HepG2 (cell line): ENCODE results near the gene SLC22A31. TPM values are rescaled to one million over a fixed set of nuclear protein-coding genes. Genes with fewer than 3 reads are reported as not detected.

ENCODE experiments used
- AGO2 ChIP-seq: fragments of 200-400 bp; formaldehyde crosslinking; optimal IDR thresholded peaks from 2 replicates; pipeline ENCODE3; 2017; ENCODE audit warnings: mild to moderate bottlenecking, low read depth, low read length, moderate library complexity
- GATA4 ChIP-seq: sonication (generic); IDR thresholded peaks from 2 replicates; pipeline ENCODE4 v1.6.1; 2016; ENCODE audit warnings: antibody characterized with exemption, low read depth, borderline replicate concordance
- IRX3 ChIP-seq: sonication (generic); formaldehyde crosslinking; IDR thresholded peaks from 2 replicates; pipeline ENCODE4 v1.8.1; 2023; ENCODE audit warnings: mild to moderate bottlenecking, low read depth, missing genetic modification reagents, borderline replicate concordance
- ISX ChIP-seq: sonication (generic); formaldehyde crosslinking; conservative IDR thresholded peaks from 2 replicates; pipeline ENCODE4 v1.5.0; 2020; ENCODE audit warnings: missing genetic modification reagents
- MYNN ChIP-seq: sonication (generic); formaldehyde crosslinking; IDR thresholded peaks from 2 replicates; pipeline ENCODE4 v1.4.0; 2020; ENCODE audit warnings: mild to moderate bottlenecking, low read depth, missing genetic modification reagents
- NR2F1 ChIP-seq, 2 experiments: fragments of 450-650 bp in 1 of 2; formaldehyde crosslinking in 1 of 2; IDR thresholded peaks; 2 replicates each; pipeline versions ENCODE4 v1.5.0 to v1.6.1; 2016 to 2020; ENCODE audit warnings: mild to moderate bottlenecking in 1 of 2, missing compliant biosample characterization in 1 of 2, missing genetic modification reagents in 1 of 2, moderate library complexity in 1 of 2
- RBFOX2 ChIP-seq: fragments of 200-400 bp; formaldehyde crosslinking; IDR thresholded peaks from 2 replicates; pipeline ENCODE4 v1.6.1; 2017; ENCODE audit warnings: low read depth, mild to moderate bottlenecking, low read length
- SNRNP70 ChIP-seq: fragments of 200-400 bp; formaldehyde crosslinking; IDR thresholded peaks from 2 replicates; pipeline ENCODE4 v1.6.1; 2017; ENCODE audit warnings: mild to moderate bottlenecking, low read depth, low read length, moderate library complexity
- TBL1XR1 ChIP-seq: fragments of 150-350 bp; IDR thresholded peaks from 2 replicates; pipeline ENCODE4 v1.6.1; 2014; ENCODE audit warnings: borderline replicate concordance, low read length; ENCODE audit not compliant: partially characterized antibody
- TOE1 ChIP-seq: sonication (generic); formaldehyde crosslinking; IDR thresholded peaks from 2 replicates; pipeline ENCODE4 v1.4.0; 2020; ENCODE audit warnings: mild to moderate bottlenecking, missing genetic modification reagents
- ZBTB7A ChIP-seq: sonication (generic); formaldehyde crosslinking; IDR thresholded peaks from 2 replicates; pipeline ENCODE4 v1.8.0; 2022; ENCODE audit warnings: mild to moderate bottlenecking, missing genetic modification reagents
- ZEB1 ChIP-seq: IDR thresholded peaks from 2 replicates; pipeline ENCODE4 v1.6.1; 2012; ENCODE audit warnings: mild to moderate bottlenecking, low read depth, inconsistent platforms; ENCODE audit not compliant: insufficient replicate concordance
- ZKSCAN5 ChIP-seq: sonication (generic); formaldehyde crosslinking; IDR thresholded peaks from 2 replicates; pipeline ENCODE4 v1.5.1; 2020; ENCODE audit warnings: mild to moderate bottlenecking, missing genetic modification reagents
- ZNF264 ChIP-seq: sonication (generic); formaldehyde crosslinking; IDR thresholded peaks from 2 replicates; pipeline ENCODE4 v1.4.0; 2020; ENCODE audit warnings: missing genetic modification reagents
- ZNF33B ChIP-seq: sonication (generic); formaldehyde crosslinking; IDR thresholded peaks from 2 replicates; pipeline ENCODE4 v1.5.1; 2020; ENCODE audit warnings: mild to moderate bottlenecking, missing genetic modification reagents
- ZNF720 ChIP-seq: sonication (generic); formaldehyde crosslinking; IDR thresholded peaks from 2 replicates; pipeline ENCODE4 v1.4.0; 2020; ENCODE audit warnings: missing genetic modification reagents
- ZNF724P ChIP-seq: sonication (generic); formaldehyde crosslinking; IDR thresholded peaks from 2 replicates; pipeline ENCODE4 v1.8.0; 2022; ENCODE audit warnings: missing genetic modification reagents, borderline replicate concordance
- ZNF775 ChIP-seq: sonication (generic); formaldehyde crosslinking; IDR thresholded peaks from 2 replicates; pipeline ENCODE4 v1.4.0; 2020; ENCODE audit warnings: missing genetic modification reagents, mild to moderate bottlenecking, moderate library complexity, borderline replicate concordance
- polyA plus RNA-seq, 8 experiments: library from polyadenylated mRNA; depleted of rRNA in 3 of 8; stranded (reverse) in 7 of 8; unstranded in 1 of 8; fragments of >200 nt; fragmentation: Illumina TruSeq in 4 of 8; extraction: Trizol in 4 of 8; gene quantifications; 2 replicates each; pipeline versions ENCODE4 v1.2.1 to v1.2.3, GENCODE V29; 2011 to 2016; ENCODE audit warnings: low read depth in 4 of 8, missing spikeins in 1 of 8, mixed read lengths in 1 of 8; ENCODE audit not compliant: insufficient read depth in 1 of 8
- total RNA-seq, 5 experiments: library from RNA; depleted of rRNA; stranded (reverse); fragments of >200 nt; fragmentation: Illumina TruSeq; extraction: Trizol; gene quantifications; 2 replicates each; pipeline ENCODE4 v1.2.3, GENCODE V29; 2016; ENCODE audit warnings: low read depth in 1 of 5
- TF ChIP-seq, protein P1 (sequence below): sonication (generic); formaldehyde crosslinking; IDR thresholded peaks from 2 replicates; pipeline ENCODE4 v1.5.0; 2020; ENCODE audit warnings: missing genetic modification reagents, mild to moderate bottlenecking, borderline replicate concordance
- TF ChIP-seq, protein P2 (sequence below): sonication (generic); formaldehyde crosslinking; IDR thresholded peaks from 2 replicates; pipeline ENCODE4 v1.4.0; 2020; ENCODE audit warnings: missing genetic modification reagents
- TF ChIP-seq, protein P3 (sequence below): sonication (generic); formaldehyde crosslinking; IDR thresholded peaks from 2 replicates; pipeline ENCODE4 v1.5.0; 2020; ENCODE audit warnings: mild to moderate bottlenecking, missing genetic modification reagents
- TF ChIP-seq, protein P4 (sequence below): sonication (generic); formaldehyde crosslinking; IDR thresholded peaks from 2 replicates; pipeline ENCODE4 v1.4.0; 2020; ENCODE audit warnings: missing genetic modification reagents

SLC22A31 gene
- total and polyA plus RNA-seq, 2 of the 13 experiments (the other 11 are each of a cell fraction or from before 2014, with no cell fraction given) = 67.3 to 83.3 TPM

DNA sequence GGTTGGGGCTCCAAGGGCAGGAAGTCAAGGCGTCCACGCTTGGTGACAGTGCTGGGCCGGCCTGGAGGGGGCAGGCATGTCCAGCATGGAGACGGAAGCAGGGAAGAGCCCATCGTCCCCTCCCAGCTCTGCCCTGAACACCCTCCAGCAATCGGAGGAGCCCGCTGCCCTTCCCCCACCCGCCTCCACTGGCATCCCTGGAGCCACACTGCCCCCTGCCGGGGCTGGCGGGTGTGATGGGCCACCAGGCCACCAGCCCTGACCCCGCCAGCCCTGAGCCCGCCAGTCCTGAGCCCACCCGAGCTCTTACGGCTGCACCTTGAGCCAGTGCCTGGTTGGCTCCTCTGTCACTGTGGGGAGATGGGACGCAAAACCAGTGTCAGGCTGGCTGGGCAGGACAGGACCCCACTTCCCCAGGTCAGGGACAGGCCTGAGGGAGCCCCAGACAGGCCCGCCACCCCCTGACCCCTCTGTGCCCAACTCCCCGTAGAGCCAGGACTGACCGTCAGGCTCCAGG, 32.9 kb downstream of the SLC22A31 start (continued):
- TF ChIP-seq MYNN (0 out of 2 replicates have a peak, but pooled peaks have one; percentile 39), ISX (CRISPR knock-in tag) (no peak), NR2F1 (CRISPR knock-in tag; IDR thresholded peaks at IDR 0.05) (peak; percentile 52 to 66; a peak in 2 of 4 replicates), ZNF775 (CRISPR knock-in tag) (no peak), ZNF264 (CRISPR knock-in tag) (no peak), ZEB1 (peak; percentile 33), ZNF33B (CRISPR knock-in tag) (0 out of 2 replicates have a peak, but pooled peaks have one; percentile 5), ZKSCAN5 (no peak; the same call in 1 of the 2 replicates), SNRNP70 (no peak), ZBTB7A (CRISPR knock-in tag) (peak; percentile 15; the same call in 1 of the 2 replicates), ZNF724P (CRISPR knock-in tag) (peak; percentile 34; the same call in 1 of the 2 replicates), TBL1XR1 (peak; percentile 58), ZNF720 (CRISPR knock-in tag) (no peak), RBFOX2 (no peak), TOE1 (CRISPR knock-in tag) (peak; percentile 85; the same call in 1 of the 2 replicates), GATA4 (no peak), AGO2 (no peak), IRX3 (CRISPR knock-in tag) (no peak)
- TF ChIP-seq, protein P1, sequence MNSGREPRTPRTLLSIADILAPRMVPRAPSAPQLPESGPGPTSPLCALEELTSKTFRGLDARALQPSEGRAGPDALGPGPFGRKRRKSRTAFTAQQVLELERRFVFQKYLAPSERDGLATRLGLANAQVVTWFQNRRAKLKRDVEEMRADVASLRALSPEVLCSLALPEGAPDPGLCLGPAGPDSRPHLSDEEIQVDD (CRISPR knock-in tag) = peak; percentile 54; the same call in 1 of the 2 replicates
- TF ChIP-seq, protein P2, sequence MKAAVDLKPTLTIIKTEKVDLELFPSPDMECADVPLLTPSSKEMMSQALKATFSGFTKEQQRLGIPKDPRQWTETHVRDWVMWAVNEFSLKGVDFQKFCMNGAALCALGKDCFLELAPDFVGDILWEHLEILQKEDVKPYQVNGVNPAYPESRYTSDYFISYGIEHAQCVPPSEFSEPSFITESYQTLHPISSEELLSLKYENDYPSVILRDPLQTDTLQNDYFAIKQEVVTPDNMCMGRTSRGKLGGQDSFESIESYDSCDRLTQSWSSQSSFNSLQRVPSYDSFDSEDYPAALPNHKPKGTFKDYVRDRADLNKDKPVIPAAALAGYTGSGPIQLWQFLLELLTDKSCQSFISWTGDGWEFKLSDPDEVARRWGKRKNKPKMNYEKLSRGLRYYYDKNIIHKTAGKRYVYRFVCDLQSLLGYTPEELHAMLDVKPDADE = no peak
- TF ChIP-seq, protein P3, sequence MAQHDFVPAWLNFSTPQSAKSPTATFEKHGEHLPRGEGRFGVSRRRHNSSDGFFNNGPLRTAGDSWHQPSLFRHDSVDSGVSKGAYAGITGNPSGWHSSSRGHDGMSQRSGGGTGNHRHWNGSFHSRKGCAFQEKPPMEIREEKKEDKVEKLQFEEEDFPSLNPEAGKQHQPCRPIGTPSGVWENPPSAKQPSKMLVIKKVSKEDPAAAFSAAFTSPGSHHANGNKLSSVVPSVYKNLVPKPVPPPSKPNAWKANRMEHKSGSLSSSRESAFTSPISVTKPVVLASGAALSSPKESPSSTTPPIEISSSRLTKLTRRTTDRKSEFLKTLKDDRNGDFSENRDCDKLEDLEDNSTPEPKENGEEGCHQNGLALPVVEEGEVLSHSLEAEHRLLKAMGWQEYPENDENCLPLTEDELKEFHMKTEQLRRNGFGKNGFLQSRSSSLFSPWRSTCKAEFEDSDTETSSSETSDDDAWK (CRISPR knock-in tag) = no peak
- TF ChIP-seq, protein P4, sequence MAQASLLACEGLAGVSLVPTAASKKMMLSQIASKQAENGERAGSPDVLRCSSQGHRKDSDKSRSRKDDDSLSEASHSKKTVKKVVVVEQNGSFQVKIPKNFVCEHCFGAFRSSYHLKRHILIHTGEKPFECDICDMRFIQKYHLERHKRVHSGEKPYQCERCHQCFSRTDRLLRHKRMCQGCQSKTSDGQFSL (CRISPR knock-in tag) = peak; percentile 78
